GM19397 (cell line): ENCODE results near the gene UBA5.

Source experiments
- ATAC-seq: cut with Tn5 transposase; IDR thresholded peaks from one replicate; pipeline ENCODE4 v1.9.1; 2021; ENCODE audit warnings: mild to moderate bottlenecking, moderate library complexity; ENCODE audit not compliant: unreplicated experiment

UBA5 gene

DNA sequence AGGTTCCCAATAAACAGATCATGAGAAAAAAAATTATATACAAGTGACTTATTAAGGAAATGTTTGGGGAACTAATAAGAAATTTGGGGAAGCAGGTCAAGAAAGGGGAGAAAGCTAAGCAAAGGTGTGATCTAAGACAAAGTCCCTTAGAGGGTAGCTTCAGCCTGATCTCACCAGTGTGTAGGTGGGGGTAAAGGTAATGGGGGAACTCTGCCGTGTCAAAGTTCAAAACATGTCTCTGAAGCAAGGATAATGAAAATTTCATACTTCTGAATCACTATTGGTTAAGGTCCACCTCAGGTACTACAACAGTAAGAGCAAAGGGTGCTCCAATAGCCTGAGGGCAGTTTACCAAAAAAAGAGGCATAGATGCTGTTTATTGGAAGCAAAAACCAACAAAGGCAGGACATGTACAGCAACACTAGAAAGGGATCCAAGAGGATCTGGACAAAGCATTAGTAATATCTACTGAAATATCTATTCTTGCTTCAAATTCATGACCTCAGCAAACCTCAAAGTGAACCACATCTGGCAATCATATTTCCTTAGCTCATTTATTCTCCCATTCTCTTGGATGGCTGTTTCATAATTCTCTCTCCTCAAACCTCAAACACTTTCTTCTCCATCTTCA is 7.4 kb upstream of the UBA5 start:
- ATAC-seq = no peak

DNA sequence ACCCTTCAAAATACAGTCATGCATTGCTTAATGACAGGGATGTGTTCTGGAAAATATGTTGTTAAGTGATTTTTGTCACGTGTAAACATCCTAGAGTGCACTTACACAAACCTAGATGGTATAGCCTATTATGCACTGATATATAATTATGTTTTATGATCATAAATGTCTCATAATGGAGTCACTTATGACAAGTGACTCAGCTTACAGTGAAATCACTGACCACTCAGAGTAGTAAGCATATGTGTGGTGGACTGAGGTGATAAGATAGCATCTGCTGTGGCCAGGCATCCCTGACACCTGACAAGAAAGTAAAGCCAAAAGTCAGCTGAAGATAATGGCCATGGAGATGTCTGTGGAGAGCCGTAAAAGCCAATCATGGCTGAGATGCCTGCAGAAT is 5.9 kb upstream of the UBA5 start:
- no peak for ATAC-seq

DNA sequence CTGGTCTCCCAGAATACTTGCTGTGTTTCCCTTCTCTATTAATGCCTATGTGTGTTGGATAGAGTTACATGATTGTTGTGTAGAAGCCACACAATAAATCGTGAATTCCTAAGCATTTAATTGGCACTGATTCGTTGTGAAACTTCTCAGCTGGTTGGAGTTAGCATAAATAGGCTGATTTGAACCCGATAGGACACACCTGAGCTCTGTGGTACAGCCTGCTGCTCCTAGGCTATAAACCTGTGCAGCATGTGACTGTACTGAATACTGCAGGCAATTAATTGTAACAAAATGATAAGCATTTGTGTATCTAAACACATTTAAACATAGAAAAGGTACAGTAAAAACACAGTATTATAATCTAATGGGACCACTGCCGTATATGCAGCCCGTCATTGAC is 5.4 kb upstream of the UBA5 start:
- no peak for ATAC-seq

DNA sequence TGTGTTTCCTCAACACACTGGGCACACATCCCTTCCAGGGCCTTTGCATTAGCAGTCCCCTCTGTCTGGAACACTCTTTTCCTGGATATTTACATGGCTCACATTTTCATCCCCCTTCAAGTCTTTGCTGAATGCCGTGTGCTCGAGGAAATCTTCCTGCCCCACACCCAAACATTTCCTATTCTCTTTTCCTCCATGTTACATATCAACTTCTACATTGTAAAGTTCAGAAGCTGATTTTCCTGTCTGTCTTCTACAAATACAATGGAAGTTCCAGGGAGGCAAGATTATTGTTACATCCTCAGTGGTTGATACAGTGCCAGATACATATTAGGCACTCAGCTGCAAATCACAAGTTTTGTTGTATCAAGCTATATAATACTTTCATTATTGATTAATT is 4.7 kb upstream of the UBA5 start:
- no peak for ATAC-seq

DNA sequence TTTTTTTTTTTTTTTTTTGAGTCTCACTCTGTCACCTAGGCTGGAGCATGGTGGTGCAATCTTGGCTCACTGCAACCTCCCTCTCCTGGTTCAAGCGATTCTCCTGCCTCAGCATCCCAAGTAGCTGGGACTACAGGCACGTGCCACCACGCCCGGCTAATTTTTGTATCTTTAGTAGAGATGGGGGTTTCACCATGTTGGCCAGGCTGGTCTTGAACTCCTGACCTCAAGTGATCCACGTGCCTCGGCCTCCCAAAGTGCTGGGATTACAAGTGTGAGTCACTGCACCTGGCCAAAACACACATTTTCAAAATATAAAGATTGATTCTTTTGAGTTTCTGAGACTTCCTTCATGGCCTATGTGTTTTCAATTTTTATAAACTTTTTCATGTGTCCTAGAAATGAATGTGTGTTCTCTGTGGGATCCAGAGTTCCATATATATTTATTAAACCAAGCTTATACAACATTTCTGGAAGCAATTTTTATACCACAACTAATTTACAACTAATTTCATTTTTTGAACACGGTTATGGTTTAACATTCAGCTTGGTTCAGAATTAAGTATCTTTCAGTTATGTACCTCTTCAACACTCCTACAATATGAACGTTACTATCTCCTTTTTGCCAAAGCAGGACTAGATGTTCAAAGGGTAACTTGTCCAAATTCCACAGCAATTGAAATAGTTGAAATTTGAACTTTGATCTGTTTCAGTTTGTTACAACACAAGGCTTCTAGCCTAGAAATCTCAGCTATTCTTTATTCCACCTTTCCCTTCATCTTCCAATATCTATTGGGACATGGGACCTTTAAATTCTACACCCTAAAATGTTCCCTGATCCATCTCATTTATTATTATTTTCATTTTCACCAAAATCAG is 2.0 kb upstream of the UBA5 start:
- no peak for ATAC-seq

DNA sequence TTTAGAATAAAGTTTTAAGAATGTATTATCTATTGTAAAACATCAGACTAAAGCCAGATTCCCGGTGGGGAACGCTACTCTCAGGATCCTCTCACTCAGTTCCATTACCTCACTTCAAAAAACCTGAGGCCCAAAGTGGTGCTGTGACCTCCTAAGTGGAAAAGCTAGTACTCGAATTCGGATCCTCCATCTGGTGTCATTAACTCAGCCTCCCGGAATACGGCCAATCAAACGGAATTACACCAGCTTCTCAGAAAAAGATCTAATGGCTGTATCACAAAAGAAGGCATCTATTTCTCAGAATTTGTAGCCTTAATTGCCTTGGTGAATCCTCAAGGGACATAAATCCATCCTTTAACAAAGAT is 1.1 kb upstream of the UBA5 start:
- no peak for ATAC-seq

DNA sequence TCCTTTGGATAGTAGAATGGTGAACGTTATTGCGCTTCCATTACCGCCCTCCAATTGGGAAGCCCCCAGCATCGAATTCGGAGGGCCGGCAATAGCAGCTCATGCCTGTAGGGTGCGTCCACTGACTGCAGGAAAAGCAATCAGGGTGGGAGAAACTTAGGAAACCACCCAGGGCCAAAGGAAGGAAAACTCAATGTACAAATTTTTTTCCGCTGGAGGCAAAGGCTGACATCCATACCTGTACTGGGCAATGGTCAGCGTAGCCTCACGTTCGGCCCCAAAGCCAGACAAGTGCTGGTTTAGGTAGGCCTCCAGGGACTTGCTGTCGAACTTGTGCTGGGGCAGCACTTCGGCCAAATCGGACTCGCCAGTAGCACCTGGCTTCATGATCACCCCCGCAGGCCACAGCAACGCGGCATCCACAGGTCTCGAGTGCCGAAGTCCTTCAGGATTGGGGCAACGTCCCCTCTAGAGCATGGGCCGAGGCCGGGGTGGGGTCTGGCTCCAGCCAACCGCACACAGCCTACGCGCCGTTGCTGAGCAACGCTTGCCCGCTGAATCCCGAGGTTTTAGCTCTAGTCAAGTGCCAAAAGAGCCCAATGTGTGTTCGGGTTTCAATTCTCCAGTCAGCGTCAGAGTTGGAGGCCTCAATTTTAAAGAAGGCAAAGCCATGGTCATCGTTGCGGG is 621 bp upstream of the UBA5 start, which contains the start of gene ACAD11:
Gene ACAD11 (minus strand): TSS at position 445 of the 687 bp plus-strand sequence. CDS start 58 bp downstream, at position 387.
- peak; percentile 58 for ATAC-seq

DNA sequence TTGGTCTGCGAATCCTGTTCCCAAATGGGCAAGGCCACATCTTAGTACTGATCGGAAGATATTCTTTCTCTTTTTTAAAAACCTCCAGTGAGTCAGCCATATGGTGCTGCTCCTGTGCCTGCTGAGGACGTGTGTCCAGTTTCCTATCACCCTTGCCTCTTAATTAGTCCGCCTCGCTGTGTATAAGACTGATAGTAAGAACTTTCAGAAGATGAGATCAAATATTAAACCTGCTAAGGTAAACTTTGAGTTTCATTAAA is 612 bp downstream of the UBA5 start:
- ATAC-seq = no peak

DNA sequence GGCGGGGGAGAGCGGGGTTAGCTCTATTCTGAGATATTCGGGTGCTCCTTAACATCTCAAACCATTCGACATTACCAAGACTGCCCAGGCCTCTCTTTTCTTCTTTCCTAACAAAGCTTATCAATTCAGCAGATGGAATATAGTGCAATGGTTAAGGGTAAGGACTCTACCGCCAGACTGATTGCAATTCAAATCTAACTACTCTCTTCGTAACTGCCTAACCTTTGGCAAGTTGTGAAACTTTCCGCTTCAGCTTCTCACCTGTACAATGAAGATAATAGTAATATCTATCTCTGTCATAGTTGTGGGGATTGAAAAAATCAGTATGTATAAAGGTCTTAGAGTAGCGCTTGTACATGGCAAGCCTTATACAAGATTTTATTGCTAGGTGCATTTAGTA is 972 bp downstream of the UBA5 start:
- no peak for ATAC-seq

DNA sequence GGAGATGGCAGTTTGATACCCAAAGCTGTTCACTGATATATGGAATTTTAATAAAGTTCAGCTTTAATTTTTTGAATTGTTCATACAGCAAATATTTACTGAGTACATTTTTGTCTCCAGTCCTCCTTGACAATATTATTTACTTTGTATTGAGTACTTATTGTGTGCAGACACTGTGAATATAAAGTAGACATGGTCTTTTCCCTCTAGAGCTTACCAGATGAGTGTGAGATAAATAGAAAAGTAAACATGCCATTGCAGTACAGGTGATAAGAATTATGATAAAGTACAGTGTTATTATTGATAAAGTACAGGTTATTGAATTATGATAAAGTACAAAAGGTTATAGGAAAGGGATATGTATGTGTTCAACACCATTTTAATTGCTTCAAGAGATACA is 2.1 kb downstream of the UBA5 start:
- ATAC-seq = no peak

DNA sequence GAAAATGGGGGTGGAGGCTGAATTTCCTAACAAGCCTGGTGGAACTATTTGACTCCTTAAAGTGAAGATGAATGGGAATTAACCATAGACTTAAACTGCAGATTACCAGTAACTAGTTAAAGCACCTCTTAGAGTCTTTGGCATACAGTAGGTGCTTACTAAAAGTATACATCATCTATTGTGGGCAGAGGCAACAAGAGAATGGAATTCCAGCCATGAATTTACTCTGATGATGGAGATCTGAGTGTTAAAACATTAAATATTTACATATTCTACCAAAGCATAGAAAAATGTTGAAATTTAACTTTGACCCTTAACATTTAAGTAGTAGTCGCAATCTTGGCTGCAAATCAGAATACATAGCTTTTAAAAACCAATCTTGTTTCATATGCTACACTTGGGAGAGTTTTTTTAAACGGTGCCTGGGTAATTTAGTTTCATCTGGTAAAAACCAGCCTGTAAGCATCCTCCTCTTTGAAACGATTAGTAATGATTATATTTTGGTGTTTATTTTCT is 5.2 kb downstream of the UBA5 start:
- ATAC-seq = no peak

DNA sequence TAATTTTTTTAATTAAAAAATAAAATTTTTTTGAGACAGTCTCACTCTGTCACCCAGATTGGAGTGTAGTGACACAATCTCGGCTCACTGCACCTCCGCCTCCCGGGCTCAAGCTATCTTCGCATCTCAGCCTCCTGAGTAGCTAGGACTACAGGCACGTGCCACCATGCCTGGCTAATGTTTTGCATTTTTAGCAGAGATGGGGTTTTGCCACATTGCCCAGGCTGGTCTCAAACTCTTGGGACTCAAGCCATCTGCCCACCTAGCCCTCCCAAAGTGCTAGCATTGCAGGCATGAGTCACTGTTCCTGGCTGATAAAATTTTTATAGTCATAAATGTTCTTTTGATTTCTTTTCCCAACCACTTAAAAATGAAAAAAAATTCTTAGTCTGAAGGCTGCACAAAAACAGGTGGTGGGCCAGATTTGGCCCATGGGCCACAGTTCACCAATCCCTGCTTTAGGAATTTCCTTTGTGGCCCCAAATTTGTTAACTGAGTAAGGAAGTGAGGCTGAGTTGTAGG is 9.2 kb downstream of the UBA5 start:
- no peak for ATAC-seq

DNA sequence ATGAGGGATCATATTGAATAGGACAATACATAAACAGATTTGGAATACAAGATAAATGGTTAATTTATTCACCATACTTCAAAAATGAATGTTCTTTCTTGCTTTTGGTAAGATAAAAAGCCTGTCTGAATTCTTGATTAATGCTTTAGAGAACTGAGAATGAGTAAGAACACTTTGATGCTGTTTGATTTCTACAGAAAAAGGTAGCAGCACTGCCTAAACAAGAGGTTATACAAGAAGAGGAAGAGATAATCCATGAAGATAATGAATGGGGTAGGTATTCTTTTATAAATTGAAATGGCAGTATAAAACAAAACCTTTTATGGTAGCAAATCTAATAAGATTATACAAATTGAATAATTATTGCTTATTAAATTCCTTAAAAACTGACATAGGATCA is 15.3 kb downstream of the UBA5 start:
- no peak for ATAC-seq

DNA sequence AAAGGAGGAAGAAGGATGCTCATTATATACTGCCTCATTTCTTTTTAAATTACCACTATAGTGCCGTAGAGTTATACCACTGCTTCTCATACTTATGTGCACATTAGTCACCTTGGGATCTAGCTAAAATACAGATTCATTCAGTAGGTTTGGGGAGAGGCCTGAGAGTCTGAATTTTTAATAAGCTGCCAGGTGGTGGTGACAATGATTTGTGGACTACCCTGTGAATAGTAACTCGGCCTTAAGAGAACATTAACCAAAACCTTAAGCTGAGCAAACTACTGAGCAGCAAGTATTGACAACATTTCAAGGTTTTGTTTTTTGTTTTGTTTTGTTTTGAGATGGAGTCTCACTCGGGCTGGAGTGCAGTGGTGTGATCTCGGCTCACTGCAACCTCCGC is 19.8 kb downstream of the UBA5 start:
- no peak for ATAC-seq

DNA sequence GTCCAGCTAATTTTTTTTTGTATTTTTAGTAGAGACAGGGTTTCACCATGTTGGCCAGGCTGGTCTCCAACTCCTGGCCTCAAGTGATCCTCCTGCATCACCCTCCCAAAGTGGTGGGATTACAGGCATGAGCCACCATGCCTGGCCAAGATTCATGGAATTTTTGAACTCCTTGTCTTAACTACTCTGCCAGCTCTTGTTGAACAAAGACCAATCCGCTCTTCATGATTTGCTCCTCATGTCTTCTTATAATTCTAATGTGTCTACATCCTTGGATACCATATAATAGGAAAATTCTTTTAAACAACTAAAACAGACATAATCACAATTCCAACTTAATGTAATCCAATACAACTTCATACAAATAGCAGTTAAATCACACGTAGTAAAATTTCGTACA is 21.3 kb downstream of the UBA5 start:
- no peak for ATAC-seq

DNA sequence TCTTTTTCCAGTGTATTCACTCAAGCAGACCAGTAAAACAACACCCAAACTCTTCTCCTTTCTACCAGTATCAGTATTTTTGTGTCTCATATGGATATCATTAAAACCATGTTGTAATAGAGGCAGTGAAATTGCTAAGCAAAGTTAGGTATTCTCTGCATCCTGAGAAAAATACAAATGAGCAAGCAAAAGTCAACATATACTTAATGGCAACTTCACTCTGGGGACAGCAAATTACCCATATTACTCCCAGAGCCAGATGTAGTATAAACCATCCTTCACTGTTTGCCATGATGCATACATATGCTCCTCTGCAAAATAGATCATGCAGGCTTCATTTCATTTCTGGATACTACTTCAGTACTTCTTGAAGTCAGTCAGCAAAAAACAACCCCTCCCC is 22.1 kb downstream of the UBA5 start:
- no peak for ATAC-seq

DNA sequence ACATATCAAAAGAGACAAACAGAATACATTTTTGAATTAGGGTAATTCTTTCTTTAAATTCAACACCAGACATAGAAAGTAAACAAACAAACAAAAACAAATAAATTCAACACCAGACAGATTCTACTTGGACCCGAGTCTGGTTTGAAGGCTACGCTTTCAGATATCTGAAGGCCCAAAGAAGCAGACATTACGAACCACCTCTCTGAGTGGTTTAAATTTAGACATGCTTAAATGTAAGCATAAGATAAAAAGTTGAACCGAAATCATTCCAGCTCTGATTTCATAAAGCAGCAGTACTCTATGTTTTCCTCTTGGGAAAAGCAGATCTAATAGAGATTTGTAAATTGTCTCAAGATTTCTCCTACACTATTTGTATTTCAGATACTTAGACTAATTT is 29.9 kb downstream of the UBA5 start:
- no peak for ATAC-seq

DNA sequence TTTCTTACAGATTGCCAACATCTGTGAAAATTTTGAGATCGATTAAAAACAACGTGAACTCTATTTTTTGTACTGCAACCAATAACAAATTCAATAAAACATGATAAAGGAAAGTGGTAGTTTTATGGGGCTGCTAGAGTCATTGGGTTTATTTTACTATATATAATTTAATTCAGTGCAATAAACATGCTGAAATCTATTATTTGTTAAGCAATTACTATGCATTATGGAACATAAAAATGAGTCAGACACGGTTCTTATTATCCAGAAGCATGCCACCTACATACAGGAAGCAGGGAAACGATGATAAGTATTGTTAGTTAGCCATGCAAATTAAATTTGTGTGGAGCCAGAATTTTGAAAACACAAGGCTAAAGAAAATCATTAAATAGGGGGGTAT is 34.9 kb downstream of the UBA5 start:
- ATAC-seq = no peak

DNA sequence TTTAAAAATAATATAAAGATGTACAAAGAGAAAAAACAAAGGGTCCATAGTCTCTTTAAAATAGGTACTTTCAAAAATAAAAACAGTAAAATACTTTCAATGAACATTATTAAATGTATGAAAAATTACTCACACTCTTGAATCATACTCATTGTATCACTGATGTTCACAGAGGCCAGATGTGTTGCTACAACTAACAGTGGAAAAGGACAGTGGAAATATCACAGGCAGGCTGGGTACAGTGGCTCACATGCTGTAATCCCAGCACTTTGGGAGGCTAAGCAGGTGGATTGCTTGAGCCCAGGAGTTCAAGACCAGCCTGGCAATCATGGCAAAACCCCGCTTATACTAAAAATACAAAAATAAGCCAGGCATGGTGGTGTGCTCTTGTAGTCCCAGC is 35.3 kb downstream of the UBA5 start:
- ATAC-seq = no peak

DNA sequence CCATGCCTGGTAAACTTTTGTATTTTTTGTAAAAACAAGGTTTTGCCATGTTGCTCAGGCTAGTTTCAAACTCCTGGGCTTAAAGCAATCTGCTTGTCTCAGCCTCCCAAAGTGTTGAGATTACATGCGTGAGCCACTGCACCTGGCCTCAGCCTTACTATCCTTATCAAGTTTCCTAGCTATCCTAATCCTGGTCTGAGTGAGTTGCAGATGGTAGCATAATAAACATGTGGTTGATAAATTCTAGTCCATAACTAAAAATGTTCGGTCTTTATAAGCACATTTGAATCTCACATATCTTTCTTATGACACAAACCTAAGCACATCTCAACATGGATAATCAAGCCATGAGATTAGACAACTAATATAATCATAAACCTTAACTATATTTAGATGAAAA is 43.6 kb downstream of the UBA5 start:
- ATAC-seq = no peak

DNA sequence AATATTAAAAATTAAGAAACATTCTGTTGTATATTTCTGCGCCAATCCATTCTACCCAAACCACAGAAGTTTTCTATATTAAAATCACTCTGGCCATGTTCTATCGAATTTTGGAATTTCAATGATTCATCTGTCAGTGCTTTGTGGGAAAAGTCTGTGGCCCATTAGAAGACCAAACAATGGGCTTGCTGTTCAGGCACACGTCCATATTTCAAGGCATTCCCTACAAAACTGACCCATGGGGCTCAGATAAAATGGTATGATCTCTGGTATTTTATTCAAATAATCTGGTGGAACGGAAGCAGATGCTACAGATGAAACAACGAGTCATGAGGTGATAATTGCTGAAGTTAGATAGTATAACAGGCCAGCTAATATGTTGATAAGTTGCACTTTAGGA is 49.6 kb downstream of the UBA5 start:
- ATAC-seq = no peak

DNA sequence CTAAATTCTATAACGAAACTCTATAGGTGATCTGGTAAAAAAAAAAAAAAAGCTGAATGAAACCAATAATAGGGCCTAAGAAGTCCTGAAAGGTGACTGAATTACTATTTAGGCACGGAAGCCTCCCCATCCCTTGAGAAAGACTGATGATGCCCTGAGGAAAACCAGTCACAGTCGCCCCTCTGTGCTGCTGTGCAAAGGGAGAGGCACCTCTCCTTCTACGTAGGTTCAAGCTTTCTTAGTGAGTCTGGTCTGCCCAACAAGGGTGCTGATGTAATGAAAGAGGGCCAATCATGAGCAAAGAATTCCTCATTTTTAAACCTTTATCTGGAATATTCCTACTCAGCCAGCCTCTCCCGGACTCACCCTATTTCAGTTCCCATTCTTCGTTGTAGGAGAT is 50.2 kb downstream of the UBA5 start:
- no peak for ATAC-seq
